SK-N-MC (cell line): ENCODE results near the gene NDUFS6.

Experiments
- EZH2 ChIP-seq: fragments of 200-600 bp; sonication (generic); IDR thresholded peaks from one replicate; pipeline ENCODE4 v1.6.1; 2017; ENCODE audit warnings: antibody characterized with exemption
- FOXP2 ChIP-seq: optimal IDR thresholded peaks from 2 replicates; pipeline ENCODE3; 2011; ENCODE audit warnings: mild to moderate bottlenecking, moderate library complexity; ENCODE audit not compliant: insufficient read depth; ENCODE audit errors: extremely low read length, control extremely low read depth
- POLR2AphosphoS5 ChIP-seq: IDR thresholded peaks from 2 replicates; pipeline ENCODE4 v1.6.1; 2012; ENCODE audit warnings: mild to moderate bottlenecking, low read depth, low read length, borderline replicate concordance

DNA sequence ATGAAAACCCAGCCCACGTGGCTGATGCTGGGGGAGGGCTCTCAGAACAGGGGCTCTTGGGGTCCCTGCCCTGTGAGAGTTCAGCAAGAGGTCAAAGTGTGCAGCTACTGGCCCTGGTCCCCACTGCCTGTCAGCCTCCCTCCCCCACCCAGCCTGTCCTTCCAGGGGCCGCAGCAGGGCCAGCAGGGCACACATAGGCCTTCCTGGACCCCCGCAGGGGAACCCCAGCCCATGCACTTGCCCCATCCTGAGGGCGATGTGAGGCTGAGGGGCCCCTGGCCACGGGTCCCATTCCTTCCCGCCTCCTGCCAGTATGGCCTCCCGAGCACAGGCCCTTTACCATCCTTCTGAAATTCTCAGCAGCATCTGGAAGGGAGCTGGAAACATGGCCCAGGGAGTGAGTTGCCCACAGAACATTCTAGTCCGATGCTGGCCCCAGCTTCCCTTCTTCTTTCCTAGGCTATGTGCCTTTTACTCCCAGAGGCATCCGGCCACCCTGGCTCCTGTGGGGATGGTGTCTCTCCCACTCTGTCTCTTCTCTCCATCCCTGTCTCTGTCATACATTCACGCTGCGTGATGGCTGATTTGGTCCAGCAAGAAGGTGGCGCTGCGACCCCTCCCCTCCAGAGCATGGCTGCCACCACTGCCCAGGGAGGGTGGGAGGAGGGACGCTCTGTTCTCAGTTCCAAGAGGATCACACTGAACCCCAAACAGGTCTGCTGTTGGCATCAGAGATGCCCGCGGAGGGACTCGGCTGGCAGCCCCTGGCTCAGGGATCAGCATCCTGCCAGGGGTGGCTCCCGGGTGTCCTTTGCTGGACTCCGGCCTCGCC lies 21.2 kb upstream of the NDUFS6 start:
- TF ChIP-seq EZH2 (no peak), FOXP2 (no peak), POLR2AphosphoS5 (no peak)
